Activated naive CD8-positive, alpha-beta T cell (primary cell): ENCODE data around the gene C9orf152.
"Not testable (repeated sequence)": the region's sequence is repeated elsewhere in the genome, so short reads cannot be mapped to it uniquely, and the experiment has no call there.

Experiments used
- H3K27ac Mint-ChIP-seq: one replicate; pipeline ENCODE4 v1.8.0; 2021; ENCODE audit warnings: mixed read lengths
- H3K27me3 Mint-ChIP-seq: one replicate; pipeline ENCODE4 v1.8.0; 2021; ENCODE audit warnings: mixed read lengths
- H3K36me3 Mint-ChIP-seq: one replicate; pipeline ENCODE4 v1.8.0; 2021; ENCODE audit warnings: mixed read lengths
- H3K4me1 Mint-ChIP-seq: one replicate; pipeline ENCODE4 v1.8.0; 2021; ENCODE audit warnings: low read depth, mixed read lengths
- H3K4me3 Mint-ChIP-seq: one replicate; pipeline ENCODE4 v1.8.0; 2021; ENCODE audit warnings: mild to moderate bottlenecking, mixed read lengths
- H3K9me3 Mint-ChIP-seq: one replicate; pipeline ENCODE4 v1.8.0; 2021; ENCODE audit warnings: low read depth, mixed read lengths

C9orf152 gene

DNA sequence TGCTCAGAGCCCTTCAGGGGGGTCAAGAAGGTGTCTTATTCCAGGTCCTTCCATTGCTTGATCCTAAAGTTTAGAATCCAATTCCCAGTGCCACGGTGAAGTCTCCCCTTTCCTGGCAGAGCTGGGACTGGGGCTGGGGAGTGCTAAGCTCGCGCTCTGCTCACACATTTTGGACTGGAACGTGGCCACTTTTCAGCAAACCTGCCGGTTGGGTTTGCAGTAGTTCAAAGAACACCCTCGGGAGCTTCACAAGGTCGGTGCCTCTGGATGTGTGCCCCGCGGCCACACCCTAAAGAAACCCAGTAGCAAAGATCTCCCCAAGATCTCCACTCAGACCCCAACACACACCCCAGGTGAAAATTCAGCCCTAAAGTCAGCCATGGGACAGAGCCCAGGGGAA, at the start of gene C9orf152:
TSS of gene C9orf152 (minus strand) at position 129 of the 400 bp plus-strand sequence. CDS start 580 bp downstream, outside the sequence.
- H3K4me1 Mint-ChIP-seq = no peaks in the 10 kb centered on the region
- H3K4me3 Mint-ChIP-seq = no peak within 1 kb of the TSS
- no peaks in the 10 kb centered on the region for H3K27me3 Mint-ChIP-seq
- H3K9me3 Mint-ChIP-seq = no peaks in the 10 kb centered on the region
- no peaks in the 10 kb centered on the region for H3K36me3 Mint-ChIP-seq
- H3K27ac Mint-ChIP-seq = no peak within 1 kb of the TSS

- H3K4me3 Mint-ChIP-seq = peak overlapping the region; percentile 96
- H3K4me1 Mint-ChIP-seq = peaks cover 43% of the 10 kb centered on the region
- no peaks in the 10 kb centered on the region for H3K9me3 Mint-ChIP-seq
- H3K27ac Mint-ChIP-seq = peak overlapping the region; percentile 96
- peaks cover 5% of the 10 kb centered on the region for H3K36me3 Mint-ChIP-seq
- H3K27me3 Mint-ChIP-seq = no peaks in the 10 kb centered on the region
Observed at GRCh38 chr9:110257097-110257841, 49.3 kb upstream of the C9orf152 start.

- H3K4me1 Mint-ChIP-seq = peaks cover 45% of the 10 kb centered on the region
- peak within 1 kb of the TSS; percentile 96 for H3K4me3 Mint-ChIP-seq
- no peaks in the 10 kb centered on the region for H3K9me3 Mint-ChIP-seq
- no peaks in the 10 kb centered on the region for H3K27me3 Mint-ChIP-seq
- H3K36me3 Mint-ChIP-seq = peaks cover 5% of the 10 kb centered on the region
- H3K27ac Mint-ChIP-seq = peak within 1 kb of the TSS; percentile 98
Observed at GRCh38 chr9:110256380-110257096, 48.6 kb upstream of the C9orf152 start, which contains the start of gene TXN. TSS of gene TXN (minus strand) at chr9:110256507. CDS start at chr9:110256435, 72 bp downstream.

- peaks cover 7% of the 10 kb centered on the region for H3K36me3 Mint-ChIP-seq
- peak overlapping the region; percentile 96 for H3K4me3 Mint-ChIP-seq
- H3K9me3 Mint-ChIP-seq = no peaks in the 10 kb centered on the region
- peak overlapping the region; percentile 98 for H3K27ac Mint-ChIP-seq
- H3K4me1 Mint-ChIP-seq = peaks cover 47% of the 10 kb centered on the region
- H3K27me3 Mint-ChIP-seq = no peaks in the 10 kb centered on the region
Observed at GRCh38 chr9:110255463-110256379, 47.8 kb upstream of the C9orf152 start.

DNA sequence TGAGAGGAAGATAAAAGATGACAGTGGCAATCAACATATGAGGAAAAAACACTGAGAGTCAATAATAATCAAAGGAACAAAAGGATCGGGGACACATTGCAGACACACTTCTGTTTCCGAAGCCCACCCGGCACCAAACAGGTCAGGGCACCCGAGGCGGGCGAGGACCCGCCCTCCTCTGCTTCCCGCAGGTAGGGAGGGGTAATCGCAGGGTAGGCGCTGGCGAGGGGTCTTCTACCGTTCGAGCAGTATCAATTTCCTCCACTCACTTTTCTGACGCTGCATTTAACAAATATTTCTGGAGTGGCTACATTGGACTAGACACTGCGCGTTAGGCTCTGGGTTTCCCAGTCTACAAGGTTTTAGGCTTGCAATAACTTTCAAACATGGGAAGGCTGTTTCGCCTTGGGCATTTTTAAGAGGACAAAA, 47.1 kb upstream of the C9orf152 start:
- Mint-ChIP-seq H3K4me3 (peak overlapping the region; percentile 96), H3K36me3 (peaks cover 7% of the 10 kb centered on the region), H3K27me3 (no peaks in the 10 kb centered on the region), H3K4me1 (peaks cover 47% of the 10 kb centered on the region), H3K27ac (peak overlapping the region; percentile 98), H3K9me3 (no peaks in the 10 kb centered on the region)

DNA sequence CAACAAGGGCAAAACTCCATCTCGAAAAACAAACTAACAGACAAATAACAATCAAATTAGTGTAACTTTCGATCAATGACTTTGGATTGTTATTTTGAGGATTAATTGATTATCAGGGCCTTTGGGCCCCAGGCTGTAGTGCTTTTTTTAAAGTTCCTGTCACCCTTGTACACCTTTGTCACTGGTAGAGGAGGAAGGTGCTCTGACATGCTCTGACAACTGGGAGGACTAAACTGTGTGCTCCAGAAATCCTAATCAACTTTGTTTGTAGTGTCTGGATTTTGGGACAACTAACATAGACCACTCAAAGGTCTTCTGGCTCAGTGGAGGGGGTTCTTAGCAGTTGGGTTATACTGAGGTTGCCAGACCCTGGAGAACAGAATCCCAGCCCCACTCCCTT, 46.5 kb upstream of the C9orf152 start:
- peaks cover 47% of the 10 kb centered on the region for H3K4me1 Mint-ChIP-seq

DNA sequence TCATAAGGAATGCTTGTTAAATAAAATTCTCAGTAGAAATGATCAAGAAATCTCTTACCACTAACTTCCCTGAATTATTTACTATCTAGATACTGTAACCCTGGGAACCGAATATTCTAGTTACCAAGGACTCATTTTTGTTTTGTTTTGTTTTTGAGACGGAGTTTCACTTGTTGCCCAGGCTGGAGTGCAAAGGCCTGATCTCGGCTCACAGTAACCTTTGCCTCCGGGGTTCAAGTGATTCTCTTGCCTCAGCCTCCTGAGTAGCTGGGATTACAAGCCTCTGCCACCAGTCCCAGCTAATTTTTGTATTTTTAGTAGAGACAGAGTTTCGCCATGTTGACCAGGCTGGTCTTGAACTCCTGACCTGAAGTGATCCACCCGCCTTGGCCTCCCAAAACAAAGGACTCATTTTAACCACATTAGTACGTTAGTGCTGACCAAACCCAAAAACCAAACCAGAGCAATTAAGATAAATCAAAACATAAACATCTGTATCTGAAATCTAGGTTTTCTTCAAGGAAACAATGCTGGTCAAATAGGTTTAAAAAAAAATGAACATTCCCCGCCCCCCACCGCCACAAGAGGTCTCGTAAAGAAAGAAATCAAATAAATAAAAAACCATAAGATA, 44.7 kb upstream of the C9orf152 start:
- Mint-ChIP-seq H3K9me3 (no peaks in the 10 kb centered on the region), H3K4me1 (peaks cover 40% of the 10 kb centered on the region), H3K36me3 (peaks cover 9% of the 10 kb centered on the region), H3K27ac (no peak overlapping the region), H3K27me3 (no peaks in the 10 kb centered on the region), H3K4me3 (peak overlapping the region; percentile 96)

More for the DNA sequence above, 46.5 kb upstream of the C9orf152 start:
- peak overlapping the region; percentile 98 for H3K27ac Mint-ChIP-seq
- H3K36me3 Mint-ChIP-seq = peaks cover 7% of the 10 kb centered on the region
- H3K9me3 Mint-ChIP-seq = no peaks in the 10 kb centered on the region
- H3K27me3 Mint-ChIP-seq = no peaks in the 10 kb centered on the region
- H3K4me3 Mint-ChIP-seq = peak overlapping the region; percentile 96

DNA sequence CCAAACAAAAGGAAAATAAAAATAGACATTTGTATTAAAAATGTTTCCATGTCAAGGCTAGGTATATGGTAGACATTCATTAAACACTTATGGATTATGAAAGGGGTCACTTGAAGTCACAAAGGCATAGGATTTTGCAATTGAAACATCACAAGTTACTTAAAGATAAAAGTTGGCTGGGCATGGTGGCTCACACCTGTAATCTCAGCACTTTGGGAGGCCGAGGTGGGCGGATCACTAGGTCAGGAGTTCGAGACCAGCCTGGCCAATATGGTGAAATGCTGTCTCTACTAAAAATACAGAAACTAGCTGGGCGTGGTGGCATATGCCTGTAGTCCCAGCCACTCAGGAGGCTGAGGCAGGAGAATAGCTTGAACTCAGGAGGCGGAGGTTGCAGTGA, 43.8 kb upstream of the C9orf152 start:
- not testable (repeated sequence) for H3K4me3 Mint-ChIP-seq, H3K9me3 Mint-ChIP-seq, H3K27ac Mint-ChIP-seq, H3K27me3 Mint-ChIP-seq
- Mint-ChIP-seq H3K4me1 (peaks cover 32% of the 10 kb centered on the region), H3K36me3 (peaks cover 11% of the 10 kb centered on the region)

- H3K4me3 Mint-ChIP-seq = no peak overlapping the region
- H3K27ac Mint-ChIP-seq = no peak overlapping the region
- peaks cover 32% of the 10 kb centered on the region for H3K4me1 Mint-ChIP-seq
- H3K27me3 Mint-ChIP-seq = no peaks in the 10 kb centered on the region
- no peaks in the 10 kb centered on the region for H3K9me3 Mint-ChIP-seq
- peaks cover 17% of the 10 kb centered on the region for H3K36me3 Mint-ChIP-seq
Observed at GRCh38 chr9:110251212-110251611, 43.3 kb upstream of the C9orf152 start.

DNA sequence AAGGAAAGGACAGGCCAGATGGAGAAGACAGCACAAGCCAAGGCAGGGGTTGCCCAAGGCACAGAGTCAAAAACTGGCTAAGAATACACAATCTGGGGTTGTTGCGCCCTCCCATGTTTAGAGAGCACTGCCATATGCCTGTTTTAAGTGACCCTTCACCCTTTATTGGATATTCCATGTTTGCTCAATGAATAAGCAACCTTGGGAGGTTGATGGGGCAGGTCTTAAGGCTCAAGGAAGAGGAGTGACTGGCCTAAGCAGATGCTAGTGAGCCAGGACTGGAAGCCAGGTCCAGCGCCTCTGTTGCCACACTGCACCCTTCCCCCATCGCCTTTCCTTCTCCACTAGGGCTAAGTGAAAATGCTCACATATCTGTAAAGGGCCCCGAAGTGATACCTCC, 41.6 kb upstream of the C9orf152 start:
- no peak overlapping the region for H3K27ac Mint-ChIP-seq
- peaks cover 16% of the 10 kb centered on the region for H3K36me3 Mint-ChIP-seq
- no peaks in the 10 kb centered on the region for H3K27me3 Mint-ChIP-seq
- H3K4me3 Mint-ChIP-seq = no peak overlapping the region
- peaks cover 27% of the 10 kb centered on the region for H3K4me1 Mint-ChIP-seq
- no peaks in the 10 kb centered on the region for H3K9me3 Mint-ChIP-seq

- peaks cover 16% of the 10 kb centered on the region for H3K36me3 Mint-ChIP-seq
- H3K27ac Mint-ChIP-seq = no peak overlapping the region
- no peak overlapping the region for H3K4me3 Mint-ChIP-seq
- peaks cover 15% of the 10 kb centered on the region for H3K4me1 Mint-ChIP-seq
- no peaks in the 10 kb centered on the region for H3K27me3 Mint-ChIP-seq
- H3K9me3 Mint-ChIP-seq = no peaks in the 10 kb centered on the region
Observed at GRCh38 chr9:110248361-110248760, 40.4 kb upstream of the C9orf152 start.

- H3K9me3 Mint-ChIP-seq = no peaks in the 10 kb centered on the region
- no peak overlapping the region for H3K4me3 Mint-ChIP-seq
- peaks cover 24% of the 10 kb centered on the region for H3K36me3 Mint-ChIP-seq
- no peak overlapping the region for H3K27ac Mint-ChIP-seq
- peaks cover 2% of the 10 kb centered on the region for H3K4me1 Mint-ChIP-seq
- H3K27me3 Mint-ChIP-seq = no peaks in the 10 kb centered on the region
Observed at GRCh38 chr9:110246214-110246613, 38.3 kb upstream of the C9orf152 start.

GRCh38 chr9:110244616-110245015, 36.7 kb upstream of the C9orf152 start:
- peaks cover 22% of the 10 kb centered on the region for H3K36me3 Mint-ChIP-seq
- H3K27ac Mint-ChIP-seq = no peak overlapping the region
- no peaks in the 10 kb centered on the region for H3K9me3 Mint-ChIP-seq
- no peaks in the 10 kb centered on the region for H3K27me3 Mint-ChIP-seq
- H3K4me1 Mint-ChIP-seq = no peaks in the 10 kb centered on the region
- no peak overlapping the region for H3K4me3 Mint-ChIP-seq

GRCh38 chr9:110241858-110242321, 33.9 kb upstream of the C9orf152 start:
- no peaks in the 10 kb centered on the region for H3K4me1 Mint-ChIP-seq
- no peaks in the 10 kb centered on the region for H3K9me3 Mint-ChIP-seq
- H3K4me3 Mint-ChIP-seq = no peak overlapping the region
- H3K27ac Mint-ChIP-seq = no peak overlapping the region
- H3K36me3 Mint-ChIP-seq = peaks cover 18% of the 10 kb centered on the region
- no peaks in the 10 kb centered on the region for H3K27me3 Mint-ChIP-seq
